Natural killer cell (primary cell): ENCODE results near the gene TMPRSS6. TPM values are rescaled to one million over a fixed set of nuclear protein-coding genes. Genes with fewer than 3 reads are reported as not detected.
A peak's percentile ranks its signal among the peaks of the same experiment; 100 is the strongest.

Experiments used
- ATAC-seq, 3 donors: fragments of 150-1000 bp in 2 of 3; fragments of 200-7000 bp in 1 of 3; cut with Tn5 transposase; 1 replicate in 1 of 3; 2 replicates in 2 of 3; pipeline ENCODE4 v1.10.0; 2021; ENCODE audit warnings: mild to moderate bottlenecking in 2 of 3, moderate library complexity in 2 of 3
- DNase-seq, 2 donors: peaks; one replicate each; pipeline versions ENCODE4 v3.0.0 to v3.0.0-alpha.2; 2013 to 2021; ENCODE audit warnings: mixed read lengths in 1 of 2
- H3K27ac ChIP-seq: one replicate; pipeline ENCODE4 v1.5.1; 2013; ENCODE audit warnings: mild to moderate bottlenecking, low read length
- H3K27me3 ChIP-seq: one replicate; pipeline ENCODE4 v1.6.1; 2013; ENCODE audit warnings: low read length; ENCODE audit not compliant: control insufficient read depth, insufficient read depth
- H3K36me3 ChIP-seq: one replicate; pipeline ENCODE4 v1.6.1; 2013; ENCODE audit warnings: low read length; ENCODE audit not compliant: control insufficient read depth, insufficient read depth
- H3K4me1 ChIP-seq: one replicate; pipeline ENCODE4 v1.6.1; 2013; ENCODE audit warnings: low read length; ENCODE audit not compliant: control insufficient read depth, insufficient read depth
- H3K4me3 ChIP-seq: one replicate; pipeline ENCODE4 v1.5.1; 2013; ENCODE audit warnings: low read length
- H3K9me3 ChIP-seq: one replicate; pipeline ENCODE4 v1.6.1; 2013; ENCODE audit warnings: low read length; ENCODE audit not compliant: control insufficient read depth, insufficient read depth
- H3K27ac Mint-ChIP-seq, 2 donors: one replicate each; pipeline ENCODE4 v1.8.0; 2022; ENCODE audit warnings: mild to moderate bottlenecking in 2 of 2, mixed read lengths in 2 of 2, moderate library complexity in 1 of 2
- H3K27me3 Mint-ChIP-seq, 2 donors: one replicate each; pipeline ENCODE4 v1.8.0; 2022; ENCODE audit warnings: low read depth in 2 of 2, mixed read lengths in 2 of 2
- H3K36me3 Mint-ChIP-seq: one replicate; pipeline ENCODE4 v1.8.0; 2022; ENCODE audit warnings: mixed read lengths
- H3K4me1 Mint-ChIP-seq, 2 donors: one replicate each; pipeline ENCODE4 v1.8.0; 2022; ENCODE audit warnings: mixed read lengths in 2 of 2
- H3K4me3 Mint-ChIP-seq: one replicate; pipeline ENCODE4 v1.8.0; 2022; ENCODE audit warnings: mild to moderate bottlenecking, moderate library complexity, mixed read lengths
- H3K9me3 Mint-ChIP-seq, 2 donors: one replicate each; pipeline ENCODE4 v1.8.0; 2022; ENCODE audit warnings: mixed read lengths in 2 of 2
- WGBS: methylation state at CpG from one replicate; pipeline ENCODE4 v1.1.7; 2013; ENCODE audit warnings: missing lambda C conversion rate; ENCODE audit not compliant: insufficient coverage; 5-methylcytosine and 5-hydroxymethylcytosine counted together
- intact Hi-C: fragments of 100-400 bp; cut with micrococcal nuclease; formaldehyde crosslinking; loops from one replicate; pipeline ENCODE4 v1.14.2; 2022
- total RNA-seq, 4 donors: library from RNA; stranded (reverse); fragments of 120-200 nt in 1 of 4; gene quantifications; one replicate each; pipeline versions ENCODE4 v1.2.3 to v1.2.4, GENCODE V29; 2013 to 2022
- TF ChIP-seq, protein P1 (sequence below): fragments of 200-600 bp; IDR thresholded peaks from one replicate; pipeline ENCODE4 v1.8.0; 2022; ENCODE audit warnings: antibody characterized with exemption

The TMPRSS6 gene
- total RNA-seq, 3 donors from 2014 or later (not counting 1 experiment from before 2014, with no cell fraction given), result 1.1 to 4.7 (median 3.4) TPM

DNA sequence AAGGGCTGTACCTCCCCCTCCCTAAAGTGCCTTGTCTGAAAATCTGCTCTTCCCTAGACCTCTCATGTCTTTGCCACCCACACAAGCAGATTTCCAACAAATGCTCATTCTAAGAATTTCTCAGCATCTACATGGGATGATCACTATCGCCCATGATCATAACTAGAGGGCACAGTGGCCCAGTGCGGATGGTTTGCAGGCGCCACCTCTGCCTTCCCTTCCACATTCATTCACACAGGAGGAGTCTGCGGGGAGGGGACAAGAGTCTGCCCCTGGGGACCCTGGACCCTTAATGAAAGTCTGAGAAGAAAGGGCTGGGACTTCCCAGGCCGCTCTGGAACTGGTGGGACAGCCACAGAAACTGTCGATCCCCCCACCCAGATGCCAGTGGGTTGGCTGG is 29.1 kb downstream of the TMPRSS6 start:
- WGBS, result 97% methylated on average over 6 of the region's 6 CpGs
- TF ChIP-seq, protein P1, sequence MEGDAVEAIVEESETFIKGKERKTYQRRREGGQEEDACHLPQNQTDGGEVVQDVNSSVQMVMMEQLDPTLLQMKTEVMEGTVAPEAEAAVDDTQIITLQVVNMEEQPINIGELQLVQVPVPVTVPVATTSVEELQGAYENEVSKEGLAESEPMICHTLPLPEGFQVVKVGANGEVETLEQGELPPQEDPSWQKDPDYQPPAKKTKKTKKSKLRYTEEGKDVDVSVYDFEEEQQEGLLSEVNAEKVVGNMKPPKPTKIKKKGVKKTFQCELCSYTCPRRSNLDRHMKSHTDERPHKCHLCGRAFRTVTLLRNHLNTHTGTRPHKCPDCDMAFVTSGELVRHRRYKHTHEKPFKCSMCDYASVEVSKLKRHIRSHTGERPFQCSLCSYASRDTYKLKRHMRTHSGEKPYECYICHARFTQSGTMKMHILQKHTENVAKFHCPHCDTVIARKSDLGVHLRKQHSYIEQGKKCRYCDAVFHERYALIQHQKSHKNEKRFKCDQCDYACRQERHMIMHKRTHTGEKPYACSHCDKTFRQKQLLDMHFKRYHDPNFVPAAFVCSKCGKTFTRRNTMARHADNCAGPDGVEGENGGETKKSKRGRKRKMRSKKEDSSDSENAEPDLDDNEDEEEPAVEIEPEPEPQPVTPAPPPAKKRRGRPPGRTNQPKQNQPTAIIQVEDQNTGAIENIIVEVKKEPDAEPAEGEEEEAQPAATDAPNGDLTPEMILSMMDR, result no peak
- Mint-ChIP-seq H3K27ac (peak overlapping the region; percentile 97 to 99), H3K27me3 (peaks cover 0 to 4% of the 10 kb centered on the region in 2 donors), H3K36me3 (no peaks in the 10 kb centered on the region), H3K4me3 (peak overlapping the region; percentile 21), H3K4me1 (peaks cover 31 to 35% of the 10 kb centered on the region in 2 donors), H3K9me3 (no peaks in the 10 kb centered on the region)
- intact Hi-C loops, result no loop called here
- H3K36me3 ChIP-seq, result no peaks in the 10 kb centered on the region
- H3K4me3 ChIP-seq, result no peak overlapping the region
- DNase-seq (no peak), ATAC-seq (no peak)
- H3K4me1 ChIP-seq, result peaks cover 33% of the 10 kb centered on the region
- H3K27ac ChIP-seq, result peak overlapping the region; percentile 89
- H3K9me3 ChIP-seq, result no peaks in the 10 kb centered on the region
- H3K27me3 ChIP-seq, result no peaks in the 10 kb centered on the region

DNA sequence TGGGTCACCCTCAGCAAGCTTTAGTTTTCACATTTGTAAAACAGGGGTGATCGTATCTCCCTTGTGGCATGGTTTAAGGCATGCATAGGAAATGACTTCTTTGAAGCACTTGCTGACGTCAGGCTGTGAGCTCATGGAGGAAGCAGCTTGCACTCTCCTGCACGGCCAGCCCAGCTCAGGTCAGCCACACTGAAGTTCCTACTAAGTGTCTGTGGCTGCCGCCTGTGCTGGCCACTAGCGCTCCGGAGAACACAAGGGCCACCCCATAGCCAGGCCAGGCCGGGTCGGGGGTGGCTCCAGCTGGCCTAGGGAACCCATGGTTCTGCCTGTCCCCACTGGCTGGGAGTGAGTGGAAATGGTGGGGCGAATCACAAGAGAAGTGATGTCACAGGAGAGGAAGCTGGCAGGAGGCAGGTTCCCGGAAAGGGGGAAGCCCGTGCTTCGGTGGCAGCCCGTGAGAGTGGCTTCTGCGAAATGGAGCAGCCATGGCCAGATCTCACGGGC is 29.8 kb downstream of the TMPRSS6 start:
- WGBS, result 28% methylated on average over 12 of the region's 15 CpGs
- H3K27ac ChIP-seq, result peak overlapping the region; percentile 89

DNA sequence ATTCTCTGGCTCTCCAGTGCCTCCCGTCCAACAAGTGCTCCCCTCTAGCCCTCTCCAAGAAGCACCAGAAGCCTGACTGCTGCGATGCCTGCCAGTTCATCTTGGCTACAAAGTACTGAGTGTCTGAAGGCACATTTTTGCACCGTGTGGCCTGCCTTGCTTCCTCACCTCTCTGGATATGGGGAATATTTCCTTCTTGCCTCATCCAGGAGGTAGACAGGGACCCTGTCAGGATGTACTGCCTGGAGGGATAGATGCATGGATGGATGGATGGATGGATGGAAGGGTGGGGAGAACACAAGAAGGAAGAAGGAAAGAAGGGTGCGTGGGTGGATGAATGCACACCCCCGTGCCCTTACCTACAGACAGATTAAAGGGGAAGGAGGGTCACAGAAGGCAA is 30.4 kb downstream of the TMPRSS6 start:
- H3K4me3 Mint-ChIP-seq, result peak overlapping the region; percentile 71
- Histone ChIP-seq H3K27me3 (no peaks in the 10 kb centered on the region), H3K4me3 (no peak overlapping the region), H3K36me3 (no peaks in the 10 kb centered on the region), H3K4me1 (peaks cover 33% of the 10 kb centered on the region), H3K9me3 (no peaks in the 10 kb centered on the region), H3K27ac (peak overlapping the region; percentile 89)
- TF ChIP-seq, protein P1, result no peak
- H3K36me3 Mint-ChIP-seq, result no peaks in the 10 kb centered on the region
- H3K9me3 Mint-ChIP-seq, result no peaks in the 10 kb centered on the region
- 67% methylated on average over 5 of the region's 5 CpGs for WGBS
- H3K27me3 Mint-ChIP-seq, result peaks cover 0 to 6% of the 10 kb centered on the region in 2 donors
- ATAC-seq (no peak), DNase-seq (no peak)
- intact Hi-C loops, result loop anchor here (1.0 to 5.0 kb wide), 4 partner anchors 43 to 378 kb away; partner anchors contain the start of gene IL2RB
- H3K27ac Mint-ChIP-seq, result peak overlapping the region; percentile 97 to 99
- peaks cover 31 to 35% of the 10 kb centered on the region in 2 donors for H3K4me1 Mint-ChIP-seq

More for the DNA sequence above, 29.8 kb downstream of the TMPRSS6 start:
- Histone ChIP-seq H3K4me3 (no peak overlapping the region), H3K9me3 (no peaks in the 10 kb centered on the region), H3K36me3 (no peaks in the 10 kb centered on the region), H3K4me1 (peaks cover 33% of the 10 kb centered on the region), H3K27me3 (no peaks in the 10 kb centered on the region)
- Mint-ChIP-seq H3K4me3 (peak overlapping the region; percentile 71), H3K27me3 (peaks cover 0 to 6% of the 10 kb centered on the region in 2 donors), H3K4me1 (peaks cover 31 to 35% of the 10 kb centered on the region in 2 donors), H3K36me3 (no peaks in the 10 kb centered on the region), H3K9me3 (no peaks in the 10 kb centered on the region), H3K27ac (peak overlapping the region; percentile 97 to 99)
- ATAC-seq (peak; percentile 84 to 92 (median 88)), DNase-seq (peak; percentile 83 to 96)
- intact Hi-C loops, result loop anchor here (1.0 to 5.0 kb wide), 4 partner anchors 43 to 377 kb away; partner anchors contain the start of gene IL2RB
- TF ChIP-seq, protein P1, result no peak
